Adipocyte (in vitro differentiated cells): Measurements from ENCODE around the gene HDGFL3.
"Not testable (repeated sequence)": the region's sequence is repeated elsewhere in the genome, so short reads cannot be mapped to it uniquely, and the experiment has no call there.

ENCODE experiments used
- DNase-seq: peaks from one replicate; pipeline ENCODE4 v3.0.0-alpha.2; 2015; ENCODE audit warnings: low read depth
- H3K27me3 ChIP-seq: replicated peaks from 2 replicates; pipeline ENCODE4 v1.7.0; 2013; ENCODE audit warnings: mild to moderate bottlenecking, low read length, moderate library complexity; ENCODE audit not compliant: control insufficient read depth, insufficient read depth
- H3K36me3 ChIP-seq: 2 replicates; pipeline ENCODE4 v1.7.0; 2013; ENCODE audit warnings: low read length, mild to moderate bottlenecking, moderate library complexity; ENCODE audit not compliant: control insufficient read depth, insufficient read depth, severe bottlenecking
- H3K4me1 ChIP-seq: 2 replicates; pipeline ENCODE4 v1.7.0; 2013; ENCODE audit warnings: mild to moderate bottlenecking, low read length, moderate library complexity; ENCODE audit not compliant: control insufficient read depth, insufficient read depth
- H3K4me3 ChIP-seq: 2 replicates; pipeline ENCODE4 v1.7.0; 2013; ENCODE audit warnings: mild to moderate bottlenecking, low read length, moderate library complexity
- H3K9ac ChIP-seq: 2 replicates; pipeline ENCODE4 v1.7.0; 2013; ENCODE audit warnings: mild to moderate bottlenecking, low read length, moderate library complexity
- H3K9me3 ChIP-seq: 2 replicates; pipeline ENCODE4 v1.7.0; 2013; ENCODE audit warnings: mild to moderate bottlenecking, low read length, moderate library complexity; ENCODE audit not compliant: control insufficient read depth

The HDGFL3 gene

GRCh38 chr15:83193721-83194120 is 13.9 kb downstream of the HDGFL3 start:
- no peaks in the 10 kb centered on the region for H3K9me3 ChIP-seq
- no peaks in the 10 kb centered on the region for H3K4me1 ChIP-seq
- DNase-seq, result no peak
- H3K36me3 ChIP-seq, result no peaks in the 10 kb centered on the region
- no peak overlapping the region for H3K4me3 ChIP-seq
- H3K9ac ChIP-seq, result no peak overlapping the region
- H3K27me3 ChIP-seq, result no peaks in the 10 kb centered on the region

- no peak for DNase-seq
- no peak overlapping the region for H3K4me3 ChIP-seq
- no peaks in the 10 kb centered on the region for H3K36me3 ChIP-seq
These were observed 14.9 kb downstream of the HDGFL3 start for GRCh38 chr15:83192742-83193141.

GRCh38 chr15:83190450-83190849 is 17.2 kb downstream of the HDGFL3 start:
- H3K9me3 ChIP-seq, result no peaks in the 10 kb centered on the region
- no peak for DNase-seq
- no peaks in the 10 kb centered on the region for H3K27me3 ChIP-seq
- H3K4me3 ChIP-seq, result no peak overlapping the region
- H3K36me3 ChIP-seq, result no peaks in the 10 kb centered on the region
- no peaks in the 10 kb centered on the region for H3K4me1 ChIP-seq
- no peak overlapping the region for H3K9ac ChIP-seq

More at GRCh38 chr15:83192742-83193141, 14.9 kb downstream of the HDGFL3 start:
- H3K4me1 ChIP-seq, result no peaks in the 10 kb centered on the region
- no peak overlapping the region for H3K9ac ChIP-seq
- H3K9me3 ChIP-seq, result no peaks in the 10 kb centered on the region
- H3K27me3 ChIP-seq, result no peaks in the 10 kb centered on the region

- H3K4me3 ChIP-seq, result no peak overlapping the region
- no peak for DNase-seq
- no peaks in the 10 kb centered on the region for H3K27me3 ChIP-seq
- no peak overlapping the region for H3K9ac ChIP-seq
- H3K9me3 ChIP-seq, result no peaks in the 10 kb centered on the region
- H3K36me3 ChIP-seq, result no peaks in the 10 kb centered on the region
- no peaks in the 10 kb centered on the region for H3K4me1 ChIP-seq
These were observed 22.1 kb downstream of the HDGFL3 start for GRCh38 chr15:83185561-83185960.

- no peak for DNase-seq
These were observed 28.7 kb downstream of the HDGFL3 start for GRCh38 chr15:83178869-83179325.

GRCh38 chr15:83178390-83178789 is 29.2 kb downstream of the HDGFL3 start:
- no peaks in the 10 kb centered on the region for H3K4me1 ChIP-seq
- no peak overlapping the region for H3K4me3 ChIP-seq
- H3K9me3 ChIP-seq, result no peaks in the 10 kb centered on the region
- H3K27me3 ChIP-seq, result no peaks in the 10 kb centered on the region
- H3K9ac ChIP-seq, result no peak overlapping the region
- no peaks in the 10 kb centered on the region for H3K36me3 ChIP-seq
- DNase-seq, result no peak

More at GRCh38 chr15:83178869-83179325, 28.7 kb downstream of the HDGFL3 start:
- Histone ChIP-seq H3K9ac (no peak overlapping the region), H3K9me3 (no peaks in the 10 kb centered on the region), H3K36me3 (no peaks in the 10 kb centered on the region), H3K4me3 (no peak overlapping the region), H3K27me3 (no peaks in the 10 kb centered on the region), H3K4me1 (no peaks in the 10 kb centered on the region)

GRCh38 chr15:83174891-83175290 is 32.7 kb downstream of the HDGFL3 start:
- H3K36me3 ChIP-seq, result no peaks in the 10 kb centered on the region
- no peak overlapping the region for H3K4me3 ChIP-seq
- H3K27me3 ChIP-seq, result no peaks in the 10 kb centered on the region
- H3K9ac ChIP-seq, result no peak overlapping the region
- DNase-seq, result peak; percentile 14
- H3K4me1 ChIP-seq, result no peaks in the 10 kb centered on the region
- no peaks in the 10 kb centered on the region for H3K9me3 ChIP-seq

GRCh38 chr15:83170474-83171165 is 37.0 kb downstream of the HDGFL3 start:
- Histone ChIP-seq H3K9ac (no peak overlapping the region), H3K4me3 (no peak overlapping the region), H3K4me1 (no peaks in the 10 kb centered on the region), H3K36me3 (no peaks in the 10 kb centered on the region), H3K27me3 (no peaks in the 10 kb centered on the region), H3K9me3 (peaks cover 5% of the 10 kb centered on the region)
- peak; percentile 19 for DNase-seq

- H3K36me3 ChIP-seq, H3K9ac ChIP-seq, H3K4me3 ChIP-seq, H3K9me3 ChIP-seq, H3K4me1 ChIP-seq, DNase-seq, H3K27me3 ChIP-seq: not testable (repeated sequence)
These were observed 38.0 kb downstream of the HDGFL3 start for GRCh38 chr15:83169576-83169975.

- no peaks in the 10 kb centered on the region for H3K27me3 ChIP-seq
- no peaks in the 10 kb centered on the region for H3K36me3 ChIP-seq
- H3K4me3 ChIP-seq, result no peak overlapping the region
- DNase-seq, result no peak
- no peaks in the 10 kb centered on the region for H3K4me1 ChIP-seq
- H3K9ac ChIP-seq, result no peak overlapping the region
- H3K9me3 ChIP-seq, result peaks cover 5% of the 10 kb centered on the region
These were observed 40.8 kb downstream of the HDGFL3 start for GRCh38 chr15:83166830-83167229.

- Histone ChIP-seq H3K9ac (no peak overlapping the region), H3K9me3 (peaks cover 5% of the 10 kb centered on the region), H3K27me3 (no peaks in the 10 kb centered on the region), H3K36me3 (no peaks in the 10 kb centered on the region), H3K4me3 (no peak overlapping the region), H3K4me1 (no peaks in the 10 kb centered on the region)
- no peak for DNase-seq
These were observed 41.4 kb downstream of the HDGFL3 start for GRCh38 chr15:83166218-83166617.
